ENCODE measurements around the gene NUTM2D. TPM values are rescaled to one million over a fixed set of nuclear protein-coding genes. Genes with fewer than 3 reads are reported as not detected.
"Not testable (repeated sequence)": the region's sequence is repeated elsewhere in the genome, so short reads cannot be mapped to it uniquely, and the experiment has no call there.

The NUTM2D gene
- total RNA-seq, 4 donors from 2014 or later = 0.26 to 6.4 (median 5.9) TPM; not detected in 1

DNA sequence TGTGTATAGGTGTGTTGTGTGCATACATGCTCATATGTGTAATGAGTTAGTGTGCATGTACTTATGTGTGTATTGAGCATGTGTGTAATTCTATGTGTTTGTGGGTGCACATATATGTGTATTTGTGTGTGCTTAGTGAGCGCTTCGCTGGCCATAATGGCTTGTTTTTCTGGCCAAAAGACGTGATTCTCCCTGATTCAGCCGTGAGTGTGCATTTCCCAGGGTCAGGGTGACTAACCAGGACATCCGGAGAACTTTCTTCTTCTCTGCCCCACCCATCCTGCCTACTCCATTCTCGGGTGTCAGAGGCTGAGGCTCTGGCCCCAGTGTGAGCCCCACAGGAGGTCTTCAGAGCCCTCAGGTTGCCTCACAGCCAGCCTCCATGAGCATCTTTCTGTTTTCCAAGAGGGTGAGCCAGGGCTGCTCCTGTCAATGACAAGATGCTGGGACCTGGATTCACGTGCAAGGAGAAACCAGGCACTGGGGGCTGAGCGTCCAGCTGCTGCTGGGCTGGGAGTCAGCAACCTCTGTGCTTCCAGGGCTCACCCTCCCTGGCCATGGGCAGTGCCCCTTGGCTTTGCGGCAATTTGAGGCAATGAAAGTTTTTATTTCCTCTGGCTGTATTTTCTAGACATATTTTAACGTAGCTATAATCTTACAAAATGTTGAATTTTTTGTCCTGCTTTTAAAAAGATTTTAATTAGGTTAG is 25.8 kb downstream of the NUTM2D start:
- H3K36me3 ChIP-seq = not testable (repeated sequence)

DNA sequence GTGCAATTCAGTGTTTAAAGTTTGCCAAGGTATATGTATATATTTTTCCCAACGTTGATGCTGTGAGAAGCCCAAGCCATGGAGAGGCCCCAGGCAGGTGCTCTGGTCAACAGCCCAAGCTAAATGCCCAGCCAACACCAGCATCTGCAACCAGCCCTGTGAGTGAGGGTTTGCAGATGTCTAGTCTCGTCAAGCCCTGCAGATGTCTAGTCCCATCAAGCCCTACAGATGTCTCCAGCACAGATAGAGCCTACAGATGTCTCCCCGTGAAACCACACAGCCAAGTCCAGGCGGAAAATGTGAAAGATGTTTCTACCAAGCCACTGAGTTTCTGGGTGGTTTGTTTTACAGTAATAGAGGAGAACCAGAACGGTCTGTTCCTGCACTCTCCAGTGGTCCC is 26.7 kb downstream of the NUTM2D start:
- H3K27me3 ChIP-seq; H3K27ac ChIP-seq; H3K4me3 ChIP-seq; H3K36me3 ChIP-seq; H3K4me1 ChIP-seq; H3K9me3 ChIP-seq; intact Hi-C loops (cut with DNase I; ENCODE audit: low total_unique reads); DNase-seq: not testable (repeated sequence)

More for the DNA sequence above, 25.8 kb downstream of the NUTM2D start:
- DNase-seq; H3K9me3 ChIP-seq; H3K27me3 ChIP-seq; intact Hi-C loops (cut with DNase I; ENCODE audit: low total_unique reads); H3K27ac ChIP-seq; H3K4me1 ChIP-seq; H3K4me3 ChIP-seq: not testable (repeated sequence)

DNA sequence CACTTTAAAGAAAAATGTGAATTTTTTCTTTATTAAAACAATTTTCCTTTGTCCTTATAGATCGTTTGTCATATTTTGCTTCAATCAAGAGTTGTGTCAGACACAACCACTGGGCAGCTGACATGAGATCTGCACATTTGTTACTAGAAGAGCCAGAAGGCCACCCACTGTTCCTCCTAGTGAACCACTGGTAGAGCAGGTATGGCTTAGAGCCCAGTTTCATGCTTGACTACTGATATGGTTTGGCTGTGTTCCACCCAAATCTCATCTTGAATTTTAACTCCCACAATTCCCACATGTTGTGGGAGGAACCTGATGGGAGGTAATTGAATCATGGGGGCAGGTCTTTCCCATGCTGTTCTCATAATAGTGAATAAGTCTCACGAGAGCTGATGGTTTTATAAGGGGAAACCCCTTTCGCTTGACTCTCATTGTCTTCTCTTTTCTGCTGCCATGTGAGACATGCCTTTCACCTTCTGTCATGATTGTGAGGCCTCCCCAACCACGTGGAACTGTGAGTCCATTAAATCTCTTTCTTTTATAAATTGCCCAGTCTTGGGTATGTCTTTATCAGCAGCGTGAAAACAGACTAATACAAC is 28.3 kb downstream of the NUTM2D start:
- H3K36me3 ChIP-seq; H3K9me3 ChIP-seq; DNase-seq; H3K27me3 ChIP-seq; H3K4me1 ChIP-seq; H3K27ac ChIP-seq; H3K4me3 ChIP-seq; intact Hi-C loops (cut with DNase I; ENCODE audit: low total_unique reads): not testable (repeated sequence)

DNA sequence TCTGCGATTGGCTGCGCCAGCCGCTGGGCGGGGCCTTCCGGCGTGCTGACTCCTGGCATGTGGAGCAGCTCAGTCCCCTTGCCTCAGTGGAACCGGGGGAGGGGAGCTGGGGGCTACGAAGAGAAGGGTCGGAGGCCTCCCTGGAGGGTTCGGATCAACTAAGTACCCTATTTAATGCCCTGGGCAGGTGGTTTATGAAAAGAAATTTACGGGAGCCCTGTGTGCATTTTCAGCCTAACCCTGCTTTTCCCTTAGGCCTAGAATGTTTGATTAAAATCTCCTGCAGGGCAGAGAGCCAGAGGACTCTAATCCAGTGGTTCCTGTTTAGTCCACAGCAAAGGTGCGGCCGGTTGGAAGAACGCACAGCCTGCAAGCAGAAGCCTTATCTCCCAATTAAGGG is 33.8 kb downstream of the NUTM2D start:
- H3K9me3 ChIP-seq; H3K36me3 ChIP-seq; H3K4me3 ChIP-seq; H3K4me1 ChIP-seq; intact Hi-C loops (cut with DNase I; ENCODE audit: low total_unique reads); DNase-seq; H3K27me3 ChIP-seq; H3K27ac ChIP-seq: not testable (repeated sequence)

DNA sequence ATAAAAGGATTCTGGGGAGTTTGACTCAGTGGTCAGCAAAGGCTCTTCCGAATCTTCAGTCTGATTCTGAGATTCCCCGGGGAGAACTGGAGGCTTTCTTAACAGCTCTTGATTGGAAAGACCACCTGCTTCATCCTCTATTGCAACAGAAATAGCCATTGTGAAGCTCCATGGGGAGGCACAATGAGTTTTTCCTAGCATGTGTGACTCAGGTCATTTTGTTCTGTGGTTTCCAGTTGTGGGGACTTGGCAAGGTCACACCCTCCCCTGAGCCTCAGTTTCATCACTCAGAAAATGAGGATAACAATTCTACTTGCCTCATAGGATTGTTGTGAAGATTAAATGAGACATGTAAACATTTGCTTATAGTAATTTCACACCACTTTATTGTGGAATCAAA is 38.7 kb downstream of the NUTM2D start:
- H3K9me3 ChIP-seq; DNase-seq; intact Hi-C loops (cut with DNase I; ENCODE audit: low total_unique reads); H3K27me3 ChIP-seq; H3K36me3 ChIP-seq; H3K4me1 ChIP-seq; H3K4me3 ChIP-seq; H3K27ac ChIP-seq: not testable (repeated sequence)

DNA sequence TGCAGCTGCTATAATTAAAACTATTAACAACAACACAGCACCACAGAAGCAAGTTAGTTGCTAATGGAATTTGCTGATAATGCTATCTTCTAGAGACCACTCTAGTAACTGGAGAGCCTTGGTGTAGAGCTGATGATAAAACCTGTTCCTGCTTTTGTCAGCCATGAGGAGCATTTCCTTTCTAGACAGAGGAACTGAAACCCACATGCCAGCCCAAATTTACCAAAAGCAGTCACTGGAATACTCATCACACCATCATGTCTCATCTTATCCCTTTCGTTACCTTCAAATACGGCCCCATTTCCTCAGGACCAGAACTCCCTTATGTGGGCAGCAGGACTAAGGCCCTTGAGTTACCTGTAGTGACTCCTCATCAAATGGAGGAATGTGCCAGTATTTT is 40.9 kb downstream of the NUTM2D start:
- H3K4me1 ChIP-seq; DNase-seq; H3K27ac ChIP-seq; H3K9me3 ChIP-seq; H3K36me3 ChIP-seq; intact Hi-C loops (cut with DNase I; ENCODE audit: low total_unique reads); H3K27me3 ChIP-seq; H3K4me3 ChIP-seq: not testable (repeated sequence)

DNA sequence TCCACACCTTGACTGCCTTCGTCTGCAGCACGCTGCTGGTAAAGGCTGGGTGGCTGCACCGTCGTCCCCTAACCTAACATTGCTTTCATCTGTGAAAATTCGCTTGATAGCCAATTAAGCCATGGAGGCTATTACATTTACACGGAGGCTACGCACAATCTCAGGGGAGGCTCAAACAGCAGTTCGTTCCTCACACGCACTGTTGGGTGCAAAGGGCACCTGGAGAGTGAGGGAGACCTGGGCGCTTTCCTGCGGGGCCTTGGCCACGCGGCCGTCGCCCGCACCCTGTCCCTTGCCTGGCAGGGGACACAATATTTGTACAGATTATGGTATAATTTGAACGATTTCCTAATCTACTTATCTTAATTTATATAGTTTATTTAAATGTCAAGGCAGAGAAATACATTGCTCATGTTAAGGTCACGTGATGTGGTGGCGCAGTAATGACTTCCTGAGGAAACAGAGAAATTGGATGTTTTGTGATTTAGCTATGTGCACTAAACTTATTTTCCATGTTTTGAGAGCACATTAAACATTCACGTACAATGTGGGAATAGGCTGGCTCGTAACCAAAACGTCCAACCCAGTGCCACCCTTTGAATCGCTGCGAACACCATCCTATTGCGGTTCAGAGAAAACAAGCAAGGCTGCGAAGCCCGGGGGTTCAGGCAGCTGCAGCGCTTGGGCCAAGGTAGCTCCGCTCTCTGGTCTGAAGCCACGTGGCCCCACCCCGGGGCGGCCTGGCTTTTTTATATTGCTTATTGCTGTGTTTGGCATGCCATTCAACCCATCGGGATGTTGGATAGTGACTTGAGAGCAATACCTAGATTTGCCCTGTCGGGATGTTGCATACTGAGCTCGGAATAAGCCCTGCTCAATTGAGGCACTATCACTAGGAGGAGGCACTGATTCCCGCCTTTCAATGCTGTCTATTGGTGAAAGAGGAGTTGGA is 50.2 kb downstream of the NUTM2D start:
- DNase-seq; H3K4me3 ChIP-seq; H3K4me1 ChIP-seq; H3K27me3 ChIP-seq; H3K36me3 ChIP-seq; H3K27ac ChIP-seq; intact Hi-C loops (cut with DNase I; ENCODE audit: low total_unique reads); H3K9me3 ChIP-seq: not testable (repeated sequence)

DNA sequence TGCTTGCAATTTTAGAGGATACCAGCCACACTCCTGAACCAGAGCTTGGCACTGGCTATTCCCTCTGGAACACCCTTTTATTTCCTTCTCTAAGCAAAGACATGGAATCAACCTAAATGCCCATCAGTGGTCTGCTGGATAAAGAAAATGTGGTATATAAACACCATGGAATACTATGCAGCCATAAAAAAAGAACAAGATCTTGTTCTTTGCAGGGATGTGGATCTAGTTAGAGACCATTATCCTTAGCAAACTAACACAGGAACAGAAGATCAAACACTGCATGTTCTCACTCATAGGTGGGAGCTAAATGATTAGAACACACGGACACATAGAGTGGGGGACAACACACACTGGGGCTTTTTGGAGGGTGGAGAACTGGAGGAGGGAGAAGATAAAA is 56.4 kb downstream of the NUTM2D start:
- DNase-seq; H3K4me3 ChIP-seq; H3K36me3 ChIP-seq; H3K27me3 ChIP-seq; H3K4me1 ChIP-seq; H3K27ac ChIP-seq; intact Hi-C loops (cut with DNase I; ENCODE audit: low total_unique reads); H3K9me3 ChIP-seq: not testable (repeated sequence)

Small RNA genes within 50 kb of the gene (small RNA-seq; reads per million reads assigned to genes)
- gene AL355334.1 = not detected

Other genes starting within 250 kb of the NUTM2D start
- 1 to 10 TPM in 2 of 4 donors, not detected in 2; 1.1 to 1.2 TPM for gene NUTM2A, start 132.3 kb upstream of the NUTM2D start, total RNA-seq
- 10 to 100 TPM in 3 of 4 donors, 1 to 10 TPM in 1; 3.1 to 34.4 (median 19.3) TPM for gene MINPP1, start 147.1 kb downstream of the NUTM2D start, total RNA-seq